Coronary artery (tissue), 2 donors: ENCODE data around the gene SLC9A8.
"Not testable (repeated sequence)": the region's sequence is repeated elsewhere in the genome, so short reads cannot be mapped to it uniquely, and the experiment has no call there.

Experiments used
- DNase-seq: peaks from one replicate; pipeline ENCODE4 v3.0.0-alpha.2; 2017; ENCODE audit warnings: low spot score
- H3K27ac ChIP-seq, 2 donors: fragments of 200-600 bp; sonication (generic); one replicate each; pipeline ENCODE4 v1.5.1; 2016 to 2019
- H3K4me3 ChIP-seq: fragments of 200-600 bp; sonication (generic); 2 replicates; pipeline ENCODE4 v1.5.1; 2016; ENCODE audit warnings: mild to moderate bottlenecking, moderate library complexity
- TF ChIP-seq, protein P1 (sequence below): fragments of 200-600 bp; sonication (generic); IDR thresholded peaks from one replicate; pipeline ENCODE4 v1.5.1; 2019; ENCODE audit warnings: antibody characterized with exemption

SLC9A8 gene

DNA sequence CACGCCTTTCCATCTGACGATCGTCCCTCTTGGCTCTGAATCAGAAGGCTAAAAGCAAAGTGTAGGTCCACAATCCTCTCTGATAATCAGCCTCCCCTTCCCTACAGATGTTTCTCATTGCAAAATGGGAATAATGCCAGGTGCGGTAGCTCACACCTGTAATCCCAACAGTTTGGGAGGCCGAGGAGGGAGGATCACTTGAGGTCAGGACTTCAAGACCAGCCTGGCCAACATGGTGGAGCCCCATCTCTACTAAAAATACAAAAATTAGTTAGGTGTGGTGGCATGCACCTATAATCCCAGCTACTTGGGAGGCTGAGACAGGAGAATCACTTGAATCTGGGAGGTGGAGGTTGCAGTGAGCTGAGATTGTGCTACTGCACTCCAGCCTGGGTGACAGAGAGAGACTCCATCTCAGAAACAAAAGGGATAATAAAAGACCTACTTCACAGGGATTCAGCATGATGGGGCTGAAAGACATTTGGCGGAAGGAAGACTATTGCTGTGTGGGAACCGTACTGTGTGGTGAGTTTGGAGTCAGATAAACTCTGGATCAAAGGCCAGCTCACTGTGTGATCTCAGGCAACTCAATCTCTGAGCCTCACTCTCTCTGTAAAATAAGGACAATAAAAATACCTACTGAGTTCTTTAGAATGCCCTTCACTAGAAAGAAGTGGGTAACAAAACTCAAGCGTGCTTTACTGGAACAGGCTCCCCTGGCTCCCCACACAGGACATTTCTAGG is 15.9 kb upstream of the SLC9A8 start:
- no peak for DNase-seq
- Histone ChIP-seq H3K27ac (no peak overlapping the region), H3K4me3 (no peak overlapping the region)
- TF ChIP-seq, protein P1, sequence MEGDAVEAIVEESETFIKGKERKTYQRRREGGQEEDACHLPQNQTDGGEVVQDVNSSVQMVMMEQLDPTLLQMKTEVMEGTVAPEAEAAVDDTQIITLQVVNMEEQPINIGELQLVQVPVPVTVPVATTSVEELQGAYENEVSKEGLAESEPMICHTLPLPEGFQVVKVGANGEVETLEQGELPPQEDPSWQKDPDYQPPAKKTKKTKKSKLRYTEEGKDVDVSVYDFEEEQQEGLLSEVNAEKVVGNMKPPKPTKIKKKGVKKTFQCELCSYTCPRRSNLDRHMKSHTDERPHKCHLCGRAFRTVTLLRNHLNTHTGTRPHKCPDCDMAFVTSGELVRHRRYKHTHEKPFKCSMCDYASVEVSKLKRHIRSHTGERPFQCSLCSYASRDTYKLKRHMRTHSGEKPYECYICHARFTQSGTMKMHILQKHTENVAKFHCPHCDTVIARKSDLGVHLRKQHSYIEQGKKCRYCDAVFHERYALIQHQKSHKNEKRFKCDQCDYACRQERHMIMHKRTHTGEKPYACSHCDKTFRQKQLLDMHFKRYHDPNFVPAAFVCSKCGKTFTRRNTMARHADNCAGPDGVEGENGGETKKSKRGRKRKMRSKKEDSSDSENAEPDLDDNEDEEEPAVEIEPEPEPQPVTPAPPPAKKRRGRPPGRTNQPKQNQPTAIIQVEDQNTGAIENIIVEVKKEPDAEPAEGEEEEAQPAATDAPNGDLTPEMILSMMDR: no peak

DNA sequence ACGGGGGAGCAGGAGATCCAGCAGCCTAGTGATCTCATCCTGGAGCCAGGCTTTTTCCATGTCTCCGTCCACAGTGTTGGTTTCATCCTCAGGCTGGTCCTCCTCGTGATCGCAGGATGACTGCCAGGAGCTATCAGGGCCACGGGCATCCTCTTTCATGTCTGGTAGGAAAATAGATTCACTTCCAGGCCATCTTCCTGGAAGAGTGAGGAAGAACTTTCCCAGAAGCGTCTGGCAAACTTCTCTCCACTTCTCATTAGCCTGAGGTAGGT is 15.3 kb upstream of the SLC9A8 start:
- Histone ChIP-seq H3K27ac (no peak overlapping the region), H3K4me3 (no peak overlapping the region)
- TF ChIP-seq, protein P1: no peak
- no peak for DNase-seq

DNA sequence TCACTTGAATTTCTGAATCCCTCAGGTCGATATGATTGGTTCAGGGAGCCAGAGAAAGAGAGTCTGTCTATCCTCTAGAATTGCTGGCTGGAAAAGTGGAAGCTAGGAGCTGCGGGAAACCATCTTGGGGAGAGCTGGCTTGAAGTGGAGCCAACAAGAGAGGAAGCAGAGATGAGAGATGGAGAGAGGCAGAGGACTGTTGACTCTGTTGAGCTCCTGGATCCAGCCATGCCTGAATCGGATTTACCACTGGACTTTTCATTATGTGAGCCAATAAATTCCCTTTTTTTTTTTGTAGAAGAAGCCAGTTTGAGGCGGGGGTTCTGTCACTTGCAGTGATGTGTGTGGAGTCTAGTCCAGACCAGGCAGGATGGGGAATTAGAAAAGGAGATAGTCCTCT is 13.9 kb upstream of the SLC9A8 start:
- TF ChIP-seq, protein P1: no peak
- H3K4me3 ChIP-seq: no peak overlapping the region
- H3K27ac ChIP-seq: no peak overlapping the region
- no peak for DNase-seq

DNA sequence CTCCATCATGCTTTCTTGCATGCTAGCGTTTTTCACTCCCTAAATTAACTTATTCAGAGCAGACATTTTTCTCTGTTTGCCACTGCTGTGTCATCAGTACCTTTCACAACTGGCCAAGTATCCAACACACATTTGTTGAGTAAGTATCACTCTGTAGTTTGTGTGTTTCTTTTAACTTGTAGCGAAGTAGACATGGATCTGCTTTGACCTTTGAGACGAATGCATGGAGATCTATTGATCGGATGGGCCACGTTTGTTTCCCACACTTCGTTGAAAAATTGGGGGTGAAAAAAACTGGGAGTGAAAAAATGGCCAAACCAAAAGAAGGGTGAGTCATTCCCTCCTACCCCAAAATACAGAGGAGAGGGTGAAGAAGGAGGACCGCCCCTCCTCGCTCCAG is 12.9 kb upstream of the SLC9A8 start:
- no peak overlapping the region for H3K4me3 ChIP-seq
- TF ChIP-seq, protein P1: no peak

DNA sequence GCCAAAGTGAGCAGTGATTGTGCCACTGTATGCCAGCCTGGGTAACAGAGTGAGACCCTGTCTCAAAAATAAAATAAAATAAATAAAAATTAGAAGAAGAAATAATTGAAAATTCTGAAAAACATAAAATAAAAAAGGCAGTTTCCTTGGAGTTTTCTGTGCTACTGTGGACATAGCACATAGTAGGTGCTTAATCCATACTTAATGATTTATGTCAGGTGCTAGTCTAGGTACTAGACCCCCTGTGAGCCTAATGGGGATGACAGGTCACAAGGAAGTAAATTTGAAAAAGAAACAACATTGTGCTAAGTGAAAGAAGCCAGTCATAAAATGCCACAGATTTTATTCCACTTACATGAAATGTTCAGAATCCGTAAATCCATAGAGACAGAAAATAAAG is 9.2 kb upstream of the SLC9A8 start:
- H3K27ac ChIP-seq: no peak overlapping the region
- no peak overlapping the region for H3K4me3 ChIP-seq
- TF ChIP-seq, protein P1: no peak
- no peak for DNase-seq

More for the DNA sequence above, 12.9 kb upstream of the SLC9A8 start:
- no peak for DNase-seq
- no peak overlapping the region for H3K27ac ChIP-seq

DNA sequence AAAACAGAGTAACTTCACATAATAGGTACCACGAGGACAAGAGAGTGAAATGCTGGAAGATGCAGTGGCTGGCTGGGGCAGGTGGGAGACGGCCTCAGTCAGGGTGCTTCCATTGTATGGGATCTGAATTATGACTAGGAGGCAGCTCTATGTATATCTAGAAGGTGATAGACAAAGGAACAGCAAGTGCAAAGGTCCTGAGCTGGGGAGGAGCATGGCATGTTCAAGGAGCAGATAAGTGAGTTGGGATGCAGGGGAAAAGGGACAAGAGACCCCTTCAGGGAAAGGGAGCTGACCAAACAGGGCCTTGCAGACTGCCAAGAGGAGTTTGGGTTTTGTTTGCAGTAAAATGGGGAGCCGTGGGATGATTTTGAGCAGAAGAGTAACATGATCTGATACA is 8.3 kb upstream of the SLC9A8 start:
- no peak overlapping the region for H3K27ac ChIP-seq
- no peak overlapping the region for H3K4me3 ChIP-seq
- TF ChIP-seq, protein P1: no peak
- no peak for DNase-seq

DNA sequence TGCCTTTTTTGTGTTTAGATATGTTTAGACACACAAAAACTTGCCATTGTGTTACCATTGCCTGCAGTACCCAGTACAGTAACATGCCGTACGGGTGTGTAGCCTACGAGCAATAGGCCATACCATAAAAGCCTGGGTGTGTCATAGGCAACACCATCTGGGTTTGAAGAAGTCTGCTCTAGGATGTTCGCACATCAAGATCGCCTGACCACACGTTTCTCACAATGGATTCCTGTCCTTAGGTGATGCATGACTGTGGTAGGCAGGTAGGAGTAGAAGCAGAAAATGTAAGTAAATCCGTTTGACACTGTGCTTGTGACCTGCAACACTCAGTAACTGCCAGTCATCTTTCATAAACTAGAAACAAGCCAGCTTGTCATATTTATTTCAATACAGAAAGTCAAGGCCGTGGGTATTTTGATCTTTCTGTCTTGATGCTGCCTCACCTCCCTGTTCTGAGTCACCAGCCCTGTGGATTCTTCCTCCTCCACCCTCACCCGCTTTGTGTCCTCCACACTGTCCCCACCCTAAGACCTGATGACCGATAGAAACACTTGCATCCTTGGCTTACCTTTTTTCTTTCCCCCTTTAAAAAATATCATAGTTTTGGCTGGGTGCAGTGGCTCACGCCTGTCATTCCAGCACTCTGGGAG is 7.3 kb upstream of the SLC9A8 start:
- DNase-seq, H3K4me3 ChIP-seq, H3K27ac ChIP-seq: not testable (repeated sequence)
